Measurements from ENCODE around the gene AHNAK2. TPM values are rescaled to one million over a fixed set of nuclear protein-coding genes. Genes with fewer than 3 reads are reported as not detected.

The AHNAK2 gene
- total and polyA plus RNA-seq, 2 donors (not counting 1 experiment from before 2014, with no cell fraction given), result 6.6 to 106 TPM

DNA sequence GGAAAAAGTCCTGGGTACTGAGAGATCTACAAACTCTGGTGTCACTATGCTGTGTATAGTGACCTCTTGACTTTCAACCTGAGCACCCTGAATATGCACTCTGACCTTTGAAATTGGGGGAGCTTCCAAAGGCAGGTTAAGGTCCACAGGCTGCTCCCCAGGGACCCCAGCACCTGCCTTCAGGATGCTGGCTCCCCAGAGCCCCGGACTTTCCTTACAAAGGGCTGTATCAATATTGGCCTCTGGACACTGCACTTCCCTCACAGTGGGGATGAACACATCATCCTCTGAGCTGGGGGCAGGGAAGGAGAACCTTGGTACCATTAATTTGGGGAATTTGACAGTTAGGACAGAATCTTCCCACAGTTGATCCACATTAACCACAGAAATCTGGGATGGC is 39.2 kb downstream of the AHNAK2 start:
- no peaks in the 10 kb centered on the region for H3K36me3 ChIP-seq (ENCODE audit: control insufficient read depth, insufficient read depth, low read length)
- no peak overlapping the region for H2AFZ ChIP-seq (ENCODE audit: low read length)
- no peaks in the 10 kb centered on the region for H3K4me1 ChIP-seq (ENCODE audit: control insufficient read depth, extremely low read depth, insufficient read depth, low read length)
- no peak overlapping the region for H3K4me2 ChIP-seq (ENCODE audit: extremely low read depth, insufficient read depth, low read length)
- H3K27ac ChIP-seq (ENCODE audit: insufficient read depth, low read length), result no peak overlapping the region
- no peak overlapping the region for H3K4me3 ChIP-seq (replicated peaks in 1 of 4; ENCODE audit: control extremely low read depth in 1 of 4, insufficient read depth in 1 of 4, low read depth in 3 of 4, low read length in 4 of 4)
- no peaks in the 10 kb centered on the region for H3K79me2 ChIP-seq (ENCODE audit: control insufficient read depth, insufficient read depth, low read length)
- no peaks in the 10 kb centered on the region for H4K20me1 ChIP-seq (ENCODE audit: control insufficient read depth, extremely low read depth, insufficient read depth, low read length)
- no peak overlapping the region for H3K9ac ChIP-seq (ENCODE audit: insufficient read depth, low read length)
- TF ChIP-seq EZH2 (IDR thresholded peaks at IDR 0.05; ENCODE audit: low read length, missing control alignments), result no peak
- TF ChIP-seq, protein P1, sequence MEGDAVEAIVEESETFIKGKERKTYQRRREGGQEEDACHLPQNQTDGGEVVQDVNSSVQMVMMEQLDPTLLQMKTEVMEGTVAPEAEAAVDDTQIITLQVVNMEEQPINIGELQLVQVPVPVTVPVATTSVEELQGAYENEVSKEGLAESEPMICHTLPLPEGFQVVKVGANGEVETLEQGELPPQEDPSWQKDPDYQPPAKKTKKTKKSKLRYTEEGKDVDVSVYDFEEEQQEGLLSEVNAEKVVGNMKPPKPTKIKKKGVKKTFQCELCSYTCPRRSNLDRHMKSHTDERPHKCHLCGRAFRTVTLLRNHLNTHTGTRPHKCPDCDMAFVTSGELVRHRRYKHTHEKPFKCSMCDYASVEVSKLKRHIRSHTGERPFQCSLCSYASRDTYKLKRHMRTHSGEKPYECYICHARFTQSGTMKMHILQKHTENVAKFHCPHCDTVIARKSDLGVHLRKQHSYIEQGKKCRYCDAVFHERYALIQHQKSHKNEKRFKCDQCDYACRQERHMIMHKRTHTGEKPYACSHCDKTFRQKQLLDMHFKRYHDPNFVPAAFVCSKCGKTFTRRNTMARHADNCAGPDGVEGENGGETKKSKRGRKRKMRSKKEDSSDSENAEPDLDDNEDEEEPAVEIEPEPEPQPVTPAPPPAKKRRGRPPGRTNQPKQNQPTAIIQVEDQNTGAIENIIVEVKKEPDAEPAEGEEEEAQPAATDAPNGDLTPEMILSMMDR (conservative IDR thresholded peaks at IDR 0.05 in 1 of 2, IDR thresholded peaks at IDR 0.05 in 1 of 2; ENCODE audit: low read depth in 1 of 2, low read length in 2 of 2), result no peak
- H3K27me3 ChIP-seq (ENCODE audit: control insufficient read depth, insufficient read depth, low read length), result peaks cover 18% of the 10 kb centered on the region
- no peak for DNase-seq (ENCODE audit: low read depth in 2 of 2)
- no peaks in the 10 kb centered on the region for H3K9me3 ChIP-seq (ENCODE audit: control insufficient read depth, insufficient read depth, low read depth, low read length)

DNA sequence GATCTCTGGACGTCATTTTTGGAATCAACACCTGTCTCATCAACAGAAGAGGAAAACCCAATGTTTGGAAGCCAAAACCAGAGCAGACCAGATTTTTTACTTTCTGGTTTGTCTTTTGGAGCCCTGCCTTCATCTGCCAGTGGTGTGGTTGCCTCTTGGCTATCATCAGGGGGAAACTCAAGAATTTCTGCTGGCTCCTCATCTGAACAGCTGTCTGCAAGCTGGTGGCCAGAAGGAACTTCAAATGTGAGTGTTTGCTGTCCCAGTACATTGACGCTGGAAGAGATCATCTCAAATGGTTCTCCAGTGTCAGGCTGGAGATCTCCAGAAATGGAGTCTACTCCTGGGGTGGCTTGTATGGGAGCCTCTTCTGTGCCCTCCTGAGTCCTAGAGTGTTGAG is 39.7 kb downstream of the AHNAK2 start:
- Histone ChIP-seq H3K36me3 (ENCODE audit: control insufficient read depth, insufficient read depth, low read length) (no peaks in the 10 kb centered on the region), H3K4me3 (replicated peaks in 1 of 4; ENCODE audit: control extremely low read depth in 1 of 4, insufficient read depth in 1 of 4, low read depth in 3 of 4, low read length in 4 of 4) (no peak overlapping the region), H3K27me3 (ENCODE audit: control insufficient read depth, insufficient read depth, low read length) (peaks cover 18% of the 10 kb centered on the region), H3K27ac (ENCODE audit: insufficient read depth, low read length) (no peak overlapping the region), H3K4me2 (ENCODE audit: extremely low read depth, insufficient read depth, low read length) (no peak overlapping the region), H3K79me2 (ENCODE audit: control insufficient read depth, insufficient read depth, low read length) (no peaks in the 10 kb centered on the region), H4K20me1 (ENCODE audit: control insufficient read depth, extremely low read depth, insufficient read depth, low read length) (no peaks in the 10 kb centered on the region), H3K9me3 (ENCODE audit: control insufficient read depth, insufficient read depth, low read depth, low read length) (no peaks in the 10 kb centered on the region), H3K4me1 (ENCODE audit: control insufficient read depth, extremely low read depth, insufficient read depth, low read length) (no peaks in the 10 kb centered on the region), H2AFZ (ENCODE audit: low read length) (no peak overlapping the region), H3K9ac (ENCODE audit: insufficient read depth, low read length) (no peak overlapping the region)
- TF ChIP-seq, protein P1 (conservative IDR thresholded peaks at IDR 0.05 in 1 of 2, IDR thresholded peaks at IDR 0.05 in 1 of 2; ENCODE audit: low read depth in 1 of 2, low read length in 2 of 2), result no peak
- TF ChIP-seq EZH2 (IDR thresholded peaks at IDR 0.05; ENCODE audit: low read length, missing control alignments), result no peak
- DNase-seq (ENCODE audit: low read depth in 2 of 2), result no peak

DNA sequence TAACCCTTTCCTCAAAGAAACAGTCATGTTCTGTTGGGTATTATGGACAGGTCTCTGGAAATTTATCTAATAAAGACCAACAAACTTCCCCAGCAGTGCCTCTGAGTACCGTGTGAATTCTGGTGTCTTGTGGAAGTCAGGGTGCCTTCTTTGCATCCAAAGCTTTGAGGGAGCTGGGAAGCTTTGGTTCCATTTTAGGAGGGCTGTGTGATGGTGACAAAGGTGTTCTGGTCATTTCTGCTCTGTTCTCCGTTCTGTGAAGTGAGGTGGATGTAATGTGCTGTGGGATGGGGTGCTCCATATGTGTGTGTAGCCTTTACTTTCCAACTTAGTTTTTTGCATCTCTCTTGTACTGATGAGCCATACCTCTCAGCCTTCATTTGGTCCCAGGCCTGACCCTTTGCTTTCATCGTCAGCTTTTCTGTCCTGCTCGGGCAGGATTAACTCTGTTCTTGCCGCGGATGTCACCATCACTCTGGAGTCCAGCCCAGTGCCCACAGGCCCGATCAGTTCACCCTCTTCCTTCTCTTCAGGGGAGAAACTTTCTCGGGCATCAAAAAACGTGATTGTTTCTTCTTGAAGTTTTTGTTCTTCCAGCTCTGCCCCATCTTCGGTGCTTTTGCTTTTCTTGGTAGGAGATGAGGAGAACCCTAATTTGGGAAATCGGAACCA is 40.3 kb downstream of the AHNAK2 start:
- Histone ChIP-seq H3K79me2 (ENCODE audit: control insufficient read depth, insufficient read depth, low read length) (no peaks in the 10 kb centered on the region), H2AFZ (ENCODE audit: low read length) (no peak overlapping the region), H3K27me3 (ENCODE audit: control insufficient read depth, insufficient read depth, low read length) (peaks cover 18% of the 10 kb centered on the region), H3K9ac (ENCODE audit: insufficient read depth, low read length) (no peak overlapping the region), H3K9me3 (ENCODE audit: control insufficient read depth, insufficient read depth, low read depth, low read length) (no peaks in the 10 kb centered on the region), H3K4me2 (ENCODE audit: extremely low read depth, insufficient read depth, low read length) (no peak overlapping the region), H3K36me3 (ENCODE audit: control insufficient read depth, insufficient read depth, low read length) (no peaks in the 10 kb centered on the region), H3K4me3 (replicated peaks in 1 of 4; ENCODE audit: control extremely low read depth in 1 of 4, insufficient read depth in 1 of 4, low read depth in 3 of 4, low read length in 4 of 4) (no peak overlapping the region), H3K4me1 (ENCODE audit: control insufficient read depth, extremely low read depth, insufficient read depth, low read length) (no peaks in the 10 kb centered on the region), H3K27ac (ENCODE audit: insufficient read depth, low read length) (no peak overlapping the region), H4K20me1 (ENCODE audit: control insufficient read depth, extremely low read depth, insufficient read depth, low read length) (no peaks in the 10 kb centered on the region)
- no peak for TF ChIP-seq EZH2 (IDR thresholded peaks at IDR 0.05; ENCODE audit: low read length, missing control alignments)
- TF ChIP-seq, protein P1 (conservative IDR thresholded peaks at IDR 0.05 in 1 of 2, IDR thresholded peaks at IDR 0.05 in 1 of 2; ENCODE audit: low read depth in 1 of 2, low read length in 2 of 2), result no peak
- DNase-seq (ENCODE audit: low read depth in 2 of 2), result no peak

All from fibroblast of lung (primary cell).